HL-60/S4 treated with retinoic acid at 250 ng/mL for 4 days and 3 days (cell line): ENCODE measurements around the gene NCS1.

ENCODE experiments used
- in situ Hi-C: fragments of 300-500 bp; cut with MboI; formaldehyde crosslinking; loops from 2 replicates; pipeline ENCODE4 v1.7.0; 2022; ENCODE audit warnings: low sequenced_read_pairs

NCS1 gene

DNA sequence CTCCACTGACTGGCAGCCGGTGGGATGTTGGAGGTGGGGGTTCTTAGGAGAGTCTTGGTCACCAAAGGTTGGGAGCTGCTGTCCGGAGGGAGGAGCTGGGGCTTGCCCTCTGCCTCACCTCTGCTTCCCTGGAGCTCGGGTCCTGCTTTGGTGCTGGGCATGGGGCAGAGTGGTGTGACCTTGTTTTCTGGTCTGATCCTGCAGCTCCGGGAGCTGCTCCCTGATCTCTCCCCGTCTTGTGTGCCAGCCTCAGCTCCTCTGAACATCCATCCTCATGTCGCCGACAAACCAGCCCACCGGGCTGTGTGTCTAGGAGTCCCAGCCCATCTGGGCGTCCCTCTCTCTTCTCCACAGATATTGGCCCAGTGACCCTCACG, 112.0 kb downstream of the NCS1 start:
- in situ Hi-C loops: no loop called here

DNA sequence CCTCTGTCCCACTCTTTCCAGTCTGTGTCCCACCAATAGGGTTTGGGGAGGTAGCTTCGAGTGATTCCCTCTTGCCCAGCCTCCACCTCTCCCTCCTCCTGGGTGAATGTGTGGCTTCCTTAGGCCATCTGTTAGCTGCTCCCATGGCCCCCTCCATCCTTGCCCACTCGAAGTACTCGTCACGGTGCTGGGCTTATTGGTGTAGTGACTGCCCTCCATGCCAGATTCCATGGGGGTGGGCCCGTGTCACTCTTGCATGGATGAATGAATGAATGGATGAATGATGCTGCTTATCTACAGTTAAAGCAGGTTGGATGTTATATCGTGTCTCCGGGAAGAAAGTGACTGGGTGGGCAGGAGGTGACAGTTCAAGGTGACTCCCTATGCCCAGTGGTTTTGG, 112.5 kb downstream of the NCS1 start:
- in situ Hi-C loops: no loop called here

DNA sequence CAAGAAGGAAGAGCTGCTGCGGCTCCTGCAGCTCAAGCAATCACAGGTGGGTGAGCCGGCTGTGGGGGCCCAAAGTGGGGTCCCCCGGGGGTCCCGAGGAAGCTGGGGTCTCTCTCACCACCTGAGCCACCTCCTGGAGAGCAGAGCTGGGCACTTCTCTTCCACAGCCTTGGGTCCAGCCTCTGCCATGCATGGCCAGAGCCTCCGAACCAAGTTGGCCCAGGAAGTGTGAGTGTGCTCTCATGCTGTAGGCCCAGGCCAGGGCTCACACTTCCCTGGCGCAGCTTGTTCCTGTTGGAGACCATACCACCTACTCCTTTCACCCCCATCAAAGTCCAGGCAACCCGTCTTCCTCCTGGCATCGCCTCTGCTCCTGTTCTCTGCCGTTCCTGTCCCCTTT, 113.1 kb downstream of the NCS1 start:
- in situ Hi-C loops: no loop called here

DNA sequence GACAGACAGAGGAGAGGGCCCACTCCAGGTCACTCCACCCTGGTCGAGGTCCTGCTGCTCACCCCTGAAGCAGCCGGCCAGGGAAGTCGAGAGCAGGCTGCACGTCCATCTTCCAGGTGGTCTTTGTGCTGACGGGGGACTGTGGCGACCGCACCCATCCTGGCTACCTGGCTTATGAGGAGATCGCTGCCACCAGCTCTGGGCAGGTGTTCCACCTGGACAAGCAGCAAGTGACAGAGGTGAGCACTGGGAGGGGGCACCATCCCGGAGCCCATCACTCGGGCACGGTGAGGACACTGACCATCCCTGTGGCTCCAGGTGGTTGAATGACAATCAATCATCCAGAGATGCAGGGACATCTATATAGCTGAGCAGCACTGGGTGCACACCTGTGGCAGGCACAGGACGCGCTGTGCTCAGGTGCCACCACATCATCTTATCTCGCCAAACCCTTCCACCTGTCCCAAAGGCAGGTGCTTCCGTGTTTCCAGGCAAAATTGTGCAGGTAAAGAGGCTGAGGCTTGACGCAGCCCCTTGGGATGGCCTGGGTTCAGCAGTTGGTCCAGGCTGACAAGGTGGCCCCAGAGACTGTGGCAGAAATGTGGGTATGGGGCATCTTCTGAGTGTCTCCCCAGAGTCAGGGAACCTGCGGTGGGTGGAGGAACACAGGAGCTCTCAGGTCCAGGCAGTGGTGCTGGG, 114.0 kb downstream of the NCS1 start:
- in situ Hi-C loops: no loop called here
